Measurements from ENCODE around the gene WDR83. TPM values are rescaled to one million over a fixed set of nuclear protein-coding genes. Genes with fewer than 3 reads are reported as not detected.
A peak's percentile ranks its signal among the peaks of the same experiment; 100 is the strongest.
"Not testable (repeated sequence)": the region's sequence is repeated elsewhere in the genome, so short reads cannot be mapped to it uniquely, and the experiment has no call there.

WDR83 gene
- 23.1 and 23.7 TPM in 2 replicates for total RNA-seq

- Mint-ChIP-seq H3K27ac (peak within 1 kb of the TSS; percentile 91), H3K4me1 (ENCODE audit: low read depth) (peaks cover 37% of the 10 kb centered on the region), H3K4me3 (ENCODE audit: low read depth) (peak within 1 kb of the TSS; percentile 93), H3K27me3 (ENCODE audit: low read depth) (no peaks in the 10 kb centered on the region), H3K36me3 (ENCODE audit: low read depth) (peaks cover 37% of the 10 kb centered on the region), H3K9me3 (no peaks in the 10 kb centered on the region)
- intact Hi-C loops (cut with micrococcal nuclease) = loop anchor here (1.0 kb wide), 1 partner anchor 55 kb away; no protein-coding TSS in a partner anchor
- DNase-seq (ENCODE audit: low spot score) = peak; percentile 73
These were observed at the start of gene WDR83, which contains the start of gene MAN2B1 for GRCh38 chr19:12666265-12667048. WDR83 (plus strand) TSS chr19:12666807; CDS start chr19:12669791, 2,984 bp downstream. MAN2B1 (minus strand) TSS chr19:12666742; CDS start chr19:12666701, 41 bp downstream.

GRCh38 chr19:12617646-12618045, 49.0 kb upstream of the WDR83 start:
- intact Hi-C loops (cut with micrococcal nuclease) = no loop called here
- DNase-seq (ENCODE audit: low spot score) = no peak

GRCh38 chr19:12621253-12622024, 45.2 kb upstream of the WDR83 start:
- H3K27ac Mint-ChIP-seq; H3K27me3 Mint-ChIP-seq (ENCODE audit: low read depth); DNase-seq (ENCODE audit: low spot score); H3K9me3 Mint-ChIP-seq; H3K4me3 Mint-ChIP-seq (ENCODE audit: low read depth); intact Hi-C loops (cut with micrococcal nuclease); H3K4me1 Mint-ChIP-seq (ENCODE audit: low read depth): not testable (repeated sequence)
- H3K36me3 Mint-ChIP-seq (ENCODE audit: low read depth) = peaks cover 68% of the 10 kb centered on the region

More at GRCh38 chr19:12617646-12618045, 49.0 kb upstream of the WDR83 start:
- Mint-ChIP-seq H3K4me3 (ENCODE audit: low read depth) (no peak overlapping the region), H3K36me3 (ENCODE audit: low read depth) (peaks cover 70% of the 10 kb centered on the region), H3K4me1 (ENCODE audit: low read depth) (peaks cover 19% of the 10 kb centered on the region), H3K9me3 (no peaks in the 10 kb centered on the region), H3K27ac (no peak overlapping the region), H3K27me3 (ENCODE audit: low read depth) (no peaks in the 10 kb centered on the region)

- intact Hi-C loops (cut with micrococcal nuclease) = no loop called here
- Mint-ChIP-seq H3K27me3 (ENCODE audit: low read depth) (no peaks in the 10 kb centered on the region), H3K36me3 (ENCODE audit: low read depth) (peaks cover 74% of the 10 kb centered on the region)
These were observed 43.1 kb upstream of the WDR83 start for GRCh38 chr19:12623361-12624031.

GRCh38 chr19:12626958-12627357, 39.6 kb upstream of the WDR83 start:
- no peaks in the 10 kb centered on the region for H3K27me3 Mint-ChIP-seq (ENCODE audit: low read depth)
- H3K4me3 Mint-ChIP-seq (ENCODE audit: low read depth) = no peak overlapping the region
- intact Hi-C loops (cut with micrococcal nuclease) = no loop called here
- no peaks in the 10 kb centered on the region for H3K4me1 Mint-ChIP-seq (ENCODE audit: low read depth)
- no peak overlapping the region for H3K27ac Mint-ChIP-seq
- no peak for DNase-seq (ENCODE audit: low spot score)
- peaks cover 32% of the 10 kb centered on the region for H3K9me3 Mint-ChIP-seq
- peaks cover 77% of the 10 kb centered on the region for H3K36me3 Mint-ChIP-seq (ENCODE audit: low read depth)

More at GRCh38 chr19:12623361-12624031, 43.1 kb upstream of the WDR83 start:
- DNase-seq (ENCODE audit: low spot score) = no peak
- Mint-ChIP-seq H3K9me3 (peaks cover 16% of the 10 kb centered on the region), H3K27ac (no peak overlapping the region), H3K4me1 (ENCODE audit: low read depth) (no peaks in the 10 kb centered on the region), H3K4me3 (ENCODE audit: low read depth) (no peak overlapping the region)

- Mint-ChIP-seq H3K4me3 (ENCODE audit: low read depth) (no peak overlapping the region), H3K27ac (no peak overlapping the region), H3K27me3 (ENCODE audit: low read depth) (no peaks in the 10 kb centered on the region), H3K36me3 (ENCODE audit: low read depth) (peaks cover 77% of the 10 kb centered on the region), H3K9me3 (peaks cover 35% of the 10 kb centered on the region), H3K4me1 (ENCODE audit: low read depth) (no peaks in the 10 kb centered on the region)
- intact Hi-C loops (cut with micrococcal nuclease) = no loop called here
- no peak for DNase-seq (ENCODE audit: low spot score)
These were observed 38.3 kb upstream of the WDR83 start for GRCh38 chr19:12628040-12629022.

- no peak overlapping the region for H3K27ac Mint-ChIP-seq
- DNase-seq (ENCODE audit: low spot score) = no peak
- H3K27me3 Mint-ChIP-seq (ENCODE audit: low read depth) = no peaks in the 10 kb centered on the region
- no peak overlapping the region for H3K4me3 Mint-ChIP-seq (ENCODE audit: low read depth)
- peaks cover 79% of the 10 kb centered on the region for H3K36me3 Mint-ChIP-seq (ENCODE audit: low read depth)
- H3K9me3 Mint-ChIP-seq = peaks cover 44% of the 10 kb centered on the region
- H3K4me1 Mint-ChIP-seq (ENCODE audit: low read depth) = no peaks in the 10 kb centered on the region
- intact Hi-C loops (cut with micrococcal nuclease) = no loop called here
These were observed 37.4 kb upstream of the WDR83 start for GRCh38 chr19:12629215-12629614.

- DNase-seq (ENCODE audit: low spot score) = no peak
- Mint-ChIP-seq H3K9me3 (peaks cover 13% of the 10 kb centered on the region), H3K27ac (no peak overlapping the region), H3K4me3 (ENCODE audit: low read depth) (no peak overlapping the region), H3K36me3 (ENCODE audit: low read depth) (peaks cover 35% of the 10 kb centered on the region), H3K4me1 (ENCODE audit: low read depth) (peaks cover 8% of the 10 kb centered on the region), H3K27me3 (ENCODE audit: low read depth) (no peaks in the 10 kb centered on the region)
- intact Hi-C loops (cut with micrococcal nuclease) = no loop called here
These were observed 30.0 kb upstream of the WDR83 start for GRCh38 chr19:12636631-12637030.

GRCh38 chr19:12638611-12639182, 27.9 kb upstream of the WDR83 start:
- H3K27ac Mint-ChIP-seq = no peak overlapping the region
- H3K27me3 Mint-ChIP-seq (ENCODE audit: low read depth) = no peaks in the 10 kb centered on the region
- H3K4me1 Mint-ChIP-seq (ENCODE audit: low read depth) = peaks cover 8% of the 10 kb centered on the region
- no peak overlapping the region for H3K4me3 Mint-ChIP-seq (ENCODE audit: low read depth)
- DNase-seq (ENCODE audit: low spot score) = no peak
- H3K36me3 Mint-ChIP-seq (ENCODE audit: low read depth) = peaks cover 23% of the 10 kb centered on the region
- intact Hi-C loops (cut with micrococcal nuclease) = no loop called here
- H3K9me3 Mint-ChIP-seq = peaks cover 6% of the 10 kb centered on the region

GRCh38 chr19:12639901-12640613, 26.6 kb upstream of the WDR83 start:
- DNase-seq (ENCODE audit: low spot score) = peak; percentile 79
- intact Hi-C loops (cut with micrococcal nuclease) = loop anchor here (1.0 kb wide), 2 partner anchors 29 to 36 kb away; a partner anchor contains a TSS
- Mint-ChIP-seq H3K27ac (peak overlapping the region; percentile 78), H3K4me3 (ENCODE audit: low read depth) (peak overlapping the region; percentile 63), H3K4me1 (ENCODE audit: low read depth) (peaks cover 8% of the 10 kb centered on the region), H3K27me3 (ENCODE audit: low read depth) (no peaks in the 10 kb centered on the region), H3K9me3 (no peaks in the 10 kb centered on the region), H3K36me3 (ENCODE audit: low read depth) (peaks cover 20% of the 10 kb centered on the region)

GRCh38 chr19:12641456-12641855, 25.2 kb upstream of the WDR83 start:
- no peak overlapping the region for H3K4me3 Mint-ChIP-seq (ENCODE audit: low read depth)
- intact Hi-C loops (cut with micrococcal nuclease) = no loop called here
- peaks cover 7% of the 10 kb centered on the region for H3K4me1 Mint-ChIP-seq (ENCODE audit: low read depth)
- H3K27me3 Mint-ChIP-seq (ENCODE audit: low read depth) = no peaks in the 10 kb centered on the region
- peaks cover 22% of the 10 kb centered on the region for H3K36me3 Mint-ChIP-seq (ENCODE audit: low read depth)
- no peaks in the 10 kb centered on the region for H3K9me3 Mint-ChIP-seq
- H3K27ac Mint-ChIP-seq = no peak overlapping the region
- DNase-seq (ENCODE audit: low spot score) = no peak

Data from activated T-helper 2 cell treated with anti-CD3 and anti-CD28 coated beads, Interferon-gamma antibody, Interleukin-2, Interleukin-4, amounts not matched to agents 10 μg/mL and 5 μg/mL and 100 μg/mL, durations not matched to agents 14 hours and 24 hours and 36 hours (primary cell).